Posterior vena cava (tissue), 2 donors: ENCODE data around the gene U2AF2. TPM values are rescaled to one million over a fixed set of nuclear protein-coding genes. Genes with fewer than 3 reads are reported as not detected.

ENCODE experiments used
- DNase-seq: peaks from one replicate; pipeline ENCODE4 v3.0.0-alpha.2; 2020; ENCODE audit warnings: low spot score
- intact Hi-C, 2 donors: fragments of 100-400 bp; cut with DNase I; formaldehyde crosslinking; loops; one replicate each; pipeline versions ENCODE4 v1.14.1 to v1.14.2; 2022 to 2023
- total RNA-seq, 2 donors: library from RNA; stranded (reverse); fragmentation: NEBNext Ultra II Directional; extraction: Animal tissue kit (Norgen Biotek cat#: 25700); gene quantifications; one replicate each; pipeline ENCODE4 v1.2.1, GENCODE V29; 2021
- donor health status: DM: yes; HTN: yes; CAD: no.
- donor health status: DM: yes; HTN: yes; CAD: no.

The U2AF2 gene
- total RNA-seq, 2 donors from 2014 or later = 89.3 to 91.7 TPM

GRCh38 chr19:55669418-55670279 is 14.8 kb downstream of the U2AF2 start:
- intact Hi-C loops = no loop called here
- no peak for DNase-seq

- intact Hi-C loops = no loop called here
- DNase-seq = no peak
Observed at GRCh38 chr19:55670280-55671053, 15.6 kb downstream of the U2AF2 start.

GRCh38 chr19:55671054-55671378 is 16.2 kb downstream of the U2AF2 start:
- no peak for DNase-seq
- intact Hi-C loops = no loop called here

- DNase-seq = no peak
- intact Hi-C loops = no loop called here
Observed at GRCh38 chr19:55672418-55672817, 17.6 kb downstream of the U2AF2 start.

- intact Hi-C loops = no loop called here
- no peak for DNase-seq
Observed at GRCh38 chr19:55673465-55673864, 18.6 kb downstream of the U2AF2 start.

- DNase-seq = no peak
- intact Hi-C loops = no loop called here
Observed at GRCh38 chr19:55673889-55674288, 19.1 kb downstream of the U2AF2 start.

GRCh38 chr19:55674459-55674840 is 19.6 kb downstream of the U2AF2 start:
- DNase-seq = no peak
- intact Hi-C loops = no loop called here

GRCh38 chr19:55674841-55675660 is 20.2 kb downstream of the U2AF2 start, which contains the start of gene EPN1:
EPN1 (plus strand) TSS chr19:55675226; CDS start chr19:55678628, 3,402 bp downstream.
- intact Hi-C loops = no loop called here
- DNase-seq = peak; percentile 99

GRCh38 chr19:55675661-55676354 is 21.0 kb downstream of the U2AF2 start:
- DNase-seq = no peak
- intact Hi-C loops = no loop called here

GRCh38 chr19:55676383-55676782 is 21.5 kb downstream of the U2AF2 start:
- no peak for DNase-seq
- intact Hi-C loops = no loop called here

- intact Hi-C loops = no loop called here
Observed at GRCh38 chr19:55676889-55677505, 22.2 kb downstream of the U2AF2 start.

GRCh38 chr19:55677572-55678028 is 22.8 kb downstream of the U2AF2 start:
- intact Hi-C loops = no loop called here
- no peak for DNase-seq

More at GRCh38 chr19:55676889-55677505, 22.2 kb downstream of the U2AF2 start:
- DNase-seq = no peak

- DNase-seq = no peak
- intact Hi-C loops = no loop called here
Observed at GRCh38 chr19:55678121-55678671, 23.4 kb downstream of the U2AF2 start.

GRCh38 chr19:55679343-55680257 is 24.8 kb downstream of the U2AF2 start:
- intact Hi-C loops = no loop called here

GRCh38 chr19:55680339-55681130 is 25.7 kb downstream of the U2AF2 start:
- DNase-seq = no peak
- intact Hi-C loops = no loop called here

More at GRCh38 chr19:55679343-55680257, 24.8 kb downstream of the U2AF2 start:
- no peak for DNase-seq
